Measurements from ENCODE around the gene RPRD2. TPM values are rescaled to one million over a fixed set of nuclear protein-coding genes. Genes with fewer than 3 reads are reported as not detected.

The RPRD2 gene
- total RNA-seq, 1 experiment from 2014 or later, result 36.2 TPM

GRCh38 chr1:150321826-150322166, 42.2 kb upstream of the RPRD2 start:
- no peaks in the 10 kb centered on the region for H3K27me3 ChIP-seq (ENCODE audit: insufficient read depth, low read depth)
- H4K20me1 ChIP-seq (ENCODE audit: insufficient read depth), result no peaks in the 10 kb centered on the region; the same call in 1 of the 2 replicates
- TF ChIP-seq CTCF (conservative IDR thresholded peaks at IDR 0.05) (no peak), EZH2 (IDR thresholded peaks at IDR 0.05; ENCODE audit: low read depth) (no peak)
- H3K79me2 ChIP-seq (ENCODE audit: low read depth), result peaks cover 40% of the 10 kb centered on the region
- H2AFZ ChIP-seq, result peak overlapping the region; percentile 92
- H3K36me3 ChIP-seq (ENCODE audit: low read depth), result peaks cover 13% of the 10 kb centered on the region
- intact Hi-C loops (cut with micrococcal nuclease; ENCODE audit: unreplicated experiment), result loop anchor here (5.0 kb wide), 1 partner anchor 64 kb away; the partner anchor contains the start of gene CA14
- H3K4me2 ChIP-seq, result peak overlapping the region; percentile 97
- H3K27ac ChIP-seq, result peak overlapping the region; percentile 84
- TSS peak; percentile 47 for BruUV-seq (replicated peaks)
- H3K9me3 ChIP-seq (ENCODE audit: insufficient read depth, low read depth), result no peaks in the 10 kb centered on the region
- CTCF ChIA-PET, result interaction anchor here (0.7 kb wide), 1 partner anchor 66 kb away, joined by 3 read pairs; no protein-coding TSS in a partner anchor
- H3K9me2 ChIP-seq (ENCODE audit: insufficient read depth), result no peaks in the 10 kb centered on the region
- peaks cover 16% of the 10 kb centered on the region for H3K4me1 ChIP-seq (replicated peaks; ENCODE audit: insufficient read depth)
- DNase-seq, result no peak
- POLR2A ChIA-PET (ENCODE audit: unreplicated experiment), result interaction anchor here (0.7 to 0.8 kb wide), 2 partner anchors 737 to 989 kb away, joined by 3 to 7 read pairs; no protein-coding TSS in a partner anchor
- H3F3A ChIP-seq (ENCODE audit: insufficient read depth, low read depth), result peaks cover 16% of the 10 kb centered on the region
- peak overlapping the region; percentile 79 for H3K4me3 ChIP-seq

DNA sequence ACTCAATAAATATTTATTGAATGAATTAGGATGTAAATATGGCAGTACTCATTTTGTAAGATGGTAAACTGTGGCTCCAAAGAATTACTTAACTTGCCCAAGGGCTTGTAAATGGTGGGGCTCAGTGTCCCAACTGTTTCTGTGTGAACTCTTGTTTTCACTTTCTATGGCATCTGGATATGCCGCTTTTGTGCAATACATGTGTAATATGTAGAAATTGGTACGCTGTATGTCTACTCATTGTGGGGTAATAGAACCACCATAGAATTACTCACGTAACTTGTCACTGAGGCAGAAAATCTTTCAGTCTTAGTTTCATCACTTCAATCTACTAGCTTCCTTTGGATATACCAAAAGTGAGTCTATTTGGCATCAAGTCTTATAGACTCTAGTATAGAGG, 41.6 kb upstream of the RPRD2 start:
- TF ChIP-seq EZH2 (IDR thresholded peaks at IDR 0.05; ENCODE audit: low read depth) (no peak), CTCF (conservative IDR thresholded peaks at IDR 0.05) (no peak)
- Histone ChIP-seq H3K36me3 (ENCODE audit: low read depth) (peaks cover 14% of the 10 kb centered on the region), H3K79me2 (ENCODE audit: low read depth) (peaks cover 40% of the 10 kb centered on the region), H3F3A (ENCODE audit: insufficient read depth, low read depth) (peaks cover 16% of the 10 kb centered on the region), H3K4me1 (replicated peaks; ENCODE audit: insufficient read depth) (peaks cover 16% of the 10 kb centered on the region), H2AFZ (no peak overlapping the region; the same call in 1 of the 2 replicates), H3K4me3 (peak overlapping the region; percentile 79), H3K27ac (peak overlapping the region; percentile 84), H4K20me1 (ENCODE audit: insufficient read depth) (no peaks in the 10 kb centered on the region; the same call in 1 of the 2 replicates), H3K27me3 (ENCODE audit: insufficient read depth, low read depth) (no peaks in the 10 kb centered on the region), H3K9me2 (ENCODE audit: insufficient read depth) (no peaks in the 10 kb centered on the region), H3K9me3 (ENCODE audit: insufficient read depth, low read depth) (no peaks in the 10 kb centered on the region), H3K4me2 (peak overlapping the region; percentile 97)
- CTCF ChIA-PET, result no interaction called here
- peak in 1 of 2 experiments; percentile 67 for DNase-seq
- POLR2A ChIA-PET (ENCODE audit: unreplicated experiment), result no interaction called here
- BruUV-seq (replicated peaks), result no TSS peak
- intact Hi-C loops (cut with micrococcal nuclease; ENCODE audit: unreplicated experiment), result loop anchor here (5.0 kb wide), 1 partner anchor 65 kb away; the partner anchor contains the start of gene CA14

- Histone ChIP-seq H3K9me2 (ENCODE audit: insufficient read depth) (no peaks in the 10 kb centered on the region), H3F3A (ENCODE audit: insufficient read depth, low read depth) (no peaks in the 10 kb centered on the region), H4K20me1 (ENCODE audit: insufficient read depth) (no peaks in the 10 kb centered on the region; the same call in 1 of the 2 replicates), H3K4me2 (no peak overlapping the region), H3K4me3 (no peak overlapping the region), H3K79me2 (ENCODE audit: low read depth) (no peaks in the 10 kb centered on the region), H3K36me3 (ENCODE audit: low read depth) (peaks cover 44% of the 10 kb centered on the region), H3K27ac (no peak overlapping the region), H3K27me3 (ENCODE audit: insufficient read depth, low read depth) (no peaks in the 10 kb centered on the region), H2AFZ (no peak overlapping the region), H3K9me3 (ENCODE audit: insufficient read depth, low read depth) (no peaks in the 10 kb centered on the region), H3K4me1 (replicated peaks; ENCODE audit: insufficient read depth) (no peaks in the 10 kb centered on the region)
- ChIA-PET POLR2A (ENCODE audit: unreplicated experiment) (no interaction called here), CTCF (no interaction called here)
- intact Hi-C loops (cut with micrococcal nuclease; ENCODE audit: unreplicated experiment), result no loop called here
- BruUV-seq (replicated peaks), result no TSS peak
- TF ChIP-seq EZH2 (IDR thresholded peaks at IDR 0.05; ENCODE audit: low read depth), result no peak
- TF ChIP-seq CTCF (conservative IDR thresholded peaks at IDR 0.05), result no peak
- DNase-seq, result no peak
These were observed 31.2 kb upstream of the RPRD2 start for GRCh38 chr1:150332651-150333290.
